Peyer's patch (tissue), 4 donors: Measurements from ENCODE around the gene TNFAIP6.

Source experiments
- CTCF ChIP-seq, 6 experiments: fragments of 450-650 bp in 4 of 6; fragments of 200-600 bp in 2 of 6; sonication (generic) in 1 of 6; IDR thresholded peaks; one replicate each; pipeline ENCODE4 v1.5.1; 2017 to 2019; ENCODE audit warnings: antibody characterized with exemption in 6 of 6, mild to moderate bottlenecking in 3 of 6, moderate library complexity in 1 of 6
- POLR2A ChIP-seq, 2 donors: fragments of 450-650 bp; IDR thresholded peaks; one replicate each; pipeline ENCODE4 v1.5.1; 2017; ENCODE audit warnings: antibody characterized with exemption in 2 of 2, mild to moderate bottlenecking in 2 of 2, moderate library complexity in 2 of 2

GRCh38 chr2:151367571-151367970 lies 10.2 kb downstream of the TNFAIP6 start:
- no peak for TF ChIP-seq POLR2A (IDR thresholded peaks at IDR 0.05)
- TF ChIP-seq CTCF (IDR thresholded peaks at IDR 0.05) = no peak
